AG09309 (cell line): ENCODE measurements around the gene CSDE1.

Experiments used
- DNase-seq: peaks from one replicate; pipeline ENCODE4 v3.0.0-alpha.2; 2010; ENCODE audit warnings: low read depth
- H3K4me3 ChIP-seq: 2 replicates; pipeline ENCODE4 v1.5.1; 2011; ENCODE audit warnings: mild to moderate bottlenecking, low read depth, low read length, moderate library complexity; ENCODE audit not compliant: control insufficient read depth
- CTCF ChIP-seq: IDR thresholded peaks from 2 replicates; pipeline ENCODE4 v1.5.1; 2011; ENCODE audit warnings: mild to moderate bottlenecking, low read depth, low read length, inconsistent platforms; ENCODE audit not compliant: insufficient read depth, control insufficient read depth; ENCODE audit errors: missing control alignments

The CSDE1 gene

GRCh38 chr1:114718661-114719423, 38.9 kb downstream of the CSDE1 start:
- TF ChIP-seq CTCF: no peak
- DNase-seq: no peak
- H3K4me3 ChIP-seq: no peak overlapping the region

GRCh38 chr1:114716304-114717170, 41.2 kb downstream of the CSDE1 start, which contains the start of gene NRAS:
Gene NRAS, minus strand, starts transcription at chr1:114716771. Its CDS starts 611 bp downstream, at chr1:114716160.
- peak within 1 kb of the TSS; percentile 88 for H3K4me3 ChIP-seq
- DNase-seq: peak; percentile 42
- no peak for TF ChIP-seq CTCF

GRCh38 chr1:114715952-114716303, 41.9 kb downstream of the CSDE1 start:
- peak overlapping the region; percentile 88 for H3K4me3 ChIP-seq
- DNase-seq: no peak
- no peak for TF ChIP-seq CTCF

GRCh38 chr1:114712977-114713376, 44.8 kb downstream of the CSDE1 start:
- no peak for DNase-seq
- H3K4me3 ChIP-seq: no peak overlapping the region
- no peak for TF ChIP-seq CTCF

- no peak for TF ChIP-seq CTCF
- no peak overlapping the region for H3K4me3 ChIP-seq
- DNase-seq: no peak
Observed at GRCh38 chr1:114710360-114710759, 47.4 kb downstream of the CSDE1 start.

- TF ChIP-seq CTCF: no peak
- H3K4me3 ChIP-seq: no peak overlapping the region
- DNase-seq: no peak
Observed at GRCh38 chr1:114707604-114708003, 50.2 kb downstream of the CSDE1 start.
